ENCODE data around the gene TSC22D1.

TSC22D1 gene

GRCh38 chr13:44406617-44407016 is 169.5 kb downstream of the TSC22D1 start:
- TF ChIP-seq CTCF (IDR thresholded peaks at IDR 0.05; ENCODE audit: insufficient read depth, low read depth, low read length, missing control alignments): no peak
- no peak for DNase-seq (ENCODE audit: low read depth)
- no peak overlapping the region for H3K4me3 ChIP-seq (ENCODE audit: low read depth, low read length)

- H3K4me3 ChIP-seq (ENCODE audit: low read depth, low read length): no peak overlapping the region
- no peak for DNase-seq (ENCODE audit: low read depth)
- TF ChIP-seq CTCF (IDR thresholded peaks at IDR 0.05; ENCODE audit: insufficient read depth, low read depth, low read length, missing control alignments): no peak
Observed at GRCh38 chr13:44404261-44405132, 171.6 kb downstream of the TSC22D1 start.

GRCh38 chr13:44403461-44404056 is 172.6 kb downstream of the TSC22D1 start:
- DNase-seq (ENCODE audit: low read depth): no peak
- H3K4me3 ChIP-seq (ENCODE audit: low read depth, low read length): no peak overlapping the region
- TF ChIP-seq CTCF (IDR thresholded peaks at IDR 0.05; ENCODE audit: insufficient read depth, low read depth, low read length, missing control alignments): no peak

GRCh38 chr13:44402899-44403445 is 173.2 kb downstream of the TSC22D1 start:
- H3K4me3 ChIP-seq (ENCODE audit: low read depth, low read length): no peak overlapping the region
- no peak for DNase-seq (ENCODE audit: low read depth)
- no peak for TF ChIP-seq CTCF (IDR thresholded peaks at IDR 0.05; ENCODE audit: insufficient read depth, low read depth, low read length, missing control alignments)

GRCh38 chr13:44401577-44401976 is 174.6 kb downstream of the TSC22D1 start:
- H3K4me3 ChIP-seq (ENCODE audit: low read depth, low read length): no peak overlapping the region
- TF ChIP-seq CTCF (IDR thresholded peaks at IDR 0.05; ENCODE audit: insufficient read depth, low read depth, low read length, missing control alignments): no peak
- no peak for DNase-seq (ENCODE audit: low read depth)

- no peak for DNase-seq (ENCODE audit: low read depth)
- TF ChIP-seq CTCF (IDR thresholded peaks at IDR 0.05; ENCODE audit: insufficient read depth, low read depth, low read length, missing control alignments): no peak
- H3K4me3 ChIP-seq (ENCODE audit: low read depth, low read length): no peak overlapping the region
Observed at GRCh38 chr13:44400736-44401135, 175.4 kb downstream of the TSC22D1 start.

Measured in GM12865 (cell line).